ENCODE data around the gene CCDC159. TPM values are rescaled to one million over a fixed set of nuclear protein-coding genes. Genes with fewer than 3 reads are reported as not detected.
"Not testable (repeated sequence)": the region's sequence is repeated elsewhere in the genome, so short reads cannot be mapped to it uniquely, and the experiment has no call there.

Gene CCDC159
- total RNA-seq, 1 experiment from 2014 or later, result 1.3 TPM

GRCh38 chr19:11367528-11367927, 21.2 kb downstream of the CCDC159 start:
- no peak for DNase-seq (ENCODE audit: low spot score)

DNA sequence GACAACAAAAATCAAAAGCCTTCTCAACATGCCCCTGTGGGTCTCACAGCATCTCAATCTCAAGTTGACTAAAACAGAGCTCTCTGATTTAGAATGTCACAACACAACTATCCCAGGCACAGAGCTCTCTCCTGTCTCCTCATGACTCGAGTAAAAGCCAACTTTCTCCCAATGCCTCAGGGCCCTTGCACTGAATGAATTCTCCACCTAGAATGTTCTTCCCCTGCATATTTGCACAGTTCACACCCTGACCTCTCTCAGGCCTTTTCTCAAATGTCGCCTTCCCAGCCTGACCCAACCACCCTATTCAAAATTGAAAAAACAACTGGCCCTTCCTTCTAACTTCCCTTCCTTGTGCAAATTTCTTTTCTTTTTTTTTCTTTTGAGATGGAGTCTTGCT, 24.4 kb downstream of the CCDC159 start:
- no peak for DNase-seq (ENCODE audit: low spot score)

DNA sequence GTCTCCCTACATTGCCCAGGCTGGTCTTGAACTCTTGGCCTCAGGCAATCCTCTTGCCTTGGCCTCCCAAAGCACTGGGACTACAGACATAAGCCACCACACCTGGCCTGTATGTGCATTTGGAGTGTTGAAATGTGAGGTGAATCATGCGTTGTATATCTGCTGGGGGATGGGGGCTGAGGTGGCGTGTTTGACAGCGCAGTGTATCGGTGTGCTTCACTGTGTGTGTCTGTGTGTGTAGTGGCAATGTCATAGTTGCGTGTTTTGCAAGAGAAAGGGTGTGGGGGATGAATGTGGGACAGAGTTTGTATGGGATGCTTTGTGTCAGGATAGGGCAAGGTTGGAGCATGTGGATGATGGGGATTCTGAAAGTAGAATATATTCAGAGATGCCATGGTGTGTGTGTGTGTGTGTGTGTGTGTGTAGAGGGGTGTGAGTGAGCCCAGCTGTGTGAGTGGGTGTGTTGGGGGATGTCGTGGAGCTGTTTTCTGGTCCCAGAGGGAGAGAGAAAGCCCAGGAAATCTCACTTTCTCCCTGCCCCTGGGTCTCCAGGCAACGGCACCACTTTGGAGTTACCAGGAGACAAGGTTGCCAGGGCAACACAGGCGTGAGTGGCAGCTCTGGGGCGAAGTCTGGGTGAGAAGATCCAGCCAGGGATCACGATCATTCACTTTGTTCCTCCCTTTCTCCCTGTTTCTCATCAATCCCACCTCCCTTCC, 27.0 kb downstream of the CCDC159 start:
- no peak for DNase-seq (ENCODE audit: low spot score)

DNA sequence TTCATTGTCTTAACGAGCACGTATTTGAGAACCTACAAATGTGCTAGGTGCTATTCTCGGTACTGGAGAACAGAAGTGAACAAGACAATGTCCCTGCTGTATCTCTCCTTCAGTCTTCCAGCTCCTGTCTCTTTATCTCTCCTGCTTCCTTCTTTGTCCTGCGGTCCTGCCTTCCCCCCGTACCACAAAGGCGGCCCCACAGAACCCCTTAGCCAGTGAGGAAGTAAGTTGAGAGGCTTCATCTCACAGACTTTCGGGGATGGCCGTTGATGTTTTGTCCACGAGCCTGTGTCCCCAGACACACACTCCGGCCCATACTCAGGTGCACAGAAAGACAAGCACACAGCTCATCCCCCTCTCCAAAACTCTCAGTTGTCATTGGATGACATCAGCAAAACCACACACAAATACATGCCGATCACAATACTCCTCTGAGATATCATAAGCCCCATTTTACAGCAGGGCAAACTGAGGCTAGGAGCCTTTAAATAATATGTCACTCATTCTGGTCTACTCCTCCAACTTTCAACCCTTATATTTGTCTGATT, 27.6 kb downstream of the CCDC159 start:
- no peak for DNase-seq (ENCODE audit: low spot score)

GRCh38 chr19:11374433-11375142, 28.3 kb downstream of the CCDC159 start, which contains the start of gene SWSAP1:
Gene SWSAP1 (plus strand): TSS chr19:11374666. CDS start chr19:11374681, 15 bp downstream.
- peak; percentile 100 for DNase-seq (ENCODE audit: low spot score)

DNA sequence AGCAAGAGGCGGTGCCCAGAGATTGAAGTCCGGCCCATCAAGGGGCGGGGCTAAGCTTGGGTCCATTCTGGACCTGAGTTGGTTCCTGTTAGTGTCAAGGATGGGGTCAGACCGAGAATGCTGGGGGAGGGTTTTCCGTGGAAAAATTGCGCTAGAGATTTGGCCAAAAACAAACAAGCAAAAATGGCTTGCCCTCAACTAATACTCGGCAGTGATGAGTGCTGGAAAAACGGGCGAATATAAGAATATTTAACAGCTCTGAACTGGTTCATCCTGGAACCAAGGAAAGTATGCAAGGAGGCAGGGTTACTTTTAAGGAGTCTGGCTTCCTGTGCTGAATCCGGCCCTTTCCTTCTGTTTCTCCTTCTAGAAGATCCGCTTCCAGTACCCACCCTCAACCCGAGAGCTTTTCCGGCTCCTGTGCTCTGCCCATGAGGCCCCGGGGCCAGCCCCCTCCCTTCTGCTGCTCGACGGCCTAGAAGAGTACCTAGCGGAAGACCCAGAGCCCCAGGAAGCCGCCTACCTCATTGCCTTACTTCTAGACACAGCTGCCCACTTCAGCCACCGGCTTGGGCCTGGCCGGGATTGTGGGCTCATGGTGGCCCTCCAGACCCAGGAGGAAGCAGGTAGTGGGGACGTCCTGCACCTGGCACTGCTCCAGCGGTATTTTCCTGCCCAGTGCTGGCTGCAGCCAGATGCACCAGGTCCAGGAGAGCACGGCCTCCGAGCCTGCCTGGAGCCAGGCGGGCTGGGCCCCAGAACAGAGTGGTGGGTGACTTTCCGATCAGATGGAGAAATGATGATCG, 29.0 kb downstream of the CCDC159 start:
- DNase-seq (ENCODE audit: low spot score), result no peak

- DNase-seq (ENCODE audit: low spot score), result peak; percentile 91
Observed at GRCh38 chr19:11377237-11377636, 30.9 kb downstream of the CCDC159 start.

DNA sequence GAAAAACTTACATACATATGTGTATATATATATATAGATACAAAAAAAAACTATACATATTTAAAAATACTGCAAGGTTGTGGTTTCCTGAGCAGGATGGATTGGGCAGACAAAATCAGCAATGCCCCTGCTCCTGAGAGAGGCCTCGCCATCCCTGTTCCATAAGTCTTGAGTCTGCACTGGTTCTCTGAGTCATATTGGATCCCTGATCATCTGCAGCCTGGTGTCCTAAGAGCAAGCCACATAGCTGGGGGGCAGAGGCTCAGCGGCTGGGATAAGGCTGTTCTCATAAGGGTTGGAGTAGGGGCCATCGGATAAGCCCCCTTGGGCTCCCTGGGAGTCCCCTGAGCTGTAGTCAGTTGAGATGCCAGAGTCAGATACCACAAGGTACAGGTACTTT, 31.4 kb downstream of the CCDC159 start:
- DNase-seq (ENCODE audit: low spot score), result no peak

DNA sequence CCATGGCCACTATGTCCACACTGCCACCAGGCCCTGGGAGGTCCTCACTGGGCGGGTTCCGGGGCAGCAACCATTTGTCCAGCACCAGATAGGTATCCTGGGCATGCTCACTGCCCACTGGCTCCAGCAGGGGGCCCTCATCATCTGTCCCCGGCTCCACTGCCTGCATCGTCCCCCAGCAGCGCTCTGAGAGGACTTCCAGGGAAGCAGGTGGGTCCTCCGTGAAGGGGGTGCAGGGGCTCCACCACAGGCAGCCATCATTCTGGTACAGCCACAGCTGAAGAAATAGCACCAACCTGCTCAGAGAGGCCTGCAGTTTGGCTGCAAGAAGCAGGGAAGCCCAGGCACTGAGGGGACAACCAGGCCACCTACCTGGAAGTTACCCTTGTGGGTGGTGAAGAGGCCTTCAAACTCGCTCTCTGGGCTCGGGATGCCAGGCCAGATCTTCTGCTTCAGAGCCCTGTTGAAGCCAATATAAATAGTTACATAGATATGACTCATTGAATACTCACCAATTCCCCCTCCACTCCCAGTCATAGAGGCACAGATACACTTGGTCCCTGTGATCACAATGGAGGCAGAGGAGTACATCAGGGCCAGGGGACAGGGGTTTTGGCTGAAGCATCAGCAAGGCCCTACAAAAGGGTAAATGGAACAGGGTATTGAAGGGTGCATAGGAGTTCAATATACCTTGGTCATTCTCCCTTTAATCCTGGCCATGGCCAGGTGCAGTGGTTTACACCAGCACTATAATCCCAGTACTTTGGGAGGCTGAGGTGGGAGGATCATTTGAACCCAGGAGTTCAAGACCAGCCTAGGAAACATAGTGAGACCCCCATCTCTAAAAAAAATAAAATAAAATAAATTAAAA, 32.2 kb downstream of the CCDC159 start:
- peak; percentile 83 for DNase-seq (ENCODE audit: low spot score)

DNA sequence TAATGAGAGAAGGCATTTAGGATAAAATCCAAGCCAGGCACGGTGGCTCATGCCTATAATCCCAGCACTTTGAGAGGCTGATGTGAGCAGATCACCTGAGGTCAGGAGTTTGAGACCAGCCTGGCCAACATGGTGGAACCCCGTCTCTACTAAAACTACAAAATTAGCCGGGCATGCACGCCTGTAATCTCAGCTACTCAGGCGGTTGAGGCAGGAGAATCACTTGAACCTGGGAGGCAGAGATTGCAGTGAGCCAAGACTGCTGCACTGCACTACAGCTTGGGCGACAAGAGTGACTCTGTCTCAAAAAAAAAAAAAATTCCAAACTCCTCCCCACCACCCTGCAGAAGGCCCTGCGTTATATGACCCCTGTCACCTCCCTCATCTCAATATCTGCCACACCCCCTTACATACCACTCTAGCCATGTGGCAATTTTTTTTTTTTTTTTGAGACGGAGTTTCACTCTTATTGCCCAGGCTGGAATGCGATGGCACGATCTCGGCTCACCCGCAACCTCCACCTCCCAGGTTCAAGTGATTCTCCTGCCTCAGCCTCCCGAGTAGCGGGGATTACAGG, 33.0 kb downstream of the CCDC159 start:
- DNase-seq (ENCODE audit: low spot score), result not testable (repeated sequence)

- no peak for DNase-seq (ENCODE audit: low spot score)
Observed at GRCh38 chr19:11379857-11380350, 33.6 kb downstream of the CCDC159 start.

DNA sequence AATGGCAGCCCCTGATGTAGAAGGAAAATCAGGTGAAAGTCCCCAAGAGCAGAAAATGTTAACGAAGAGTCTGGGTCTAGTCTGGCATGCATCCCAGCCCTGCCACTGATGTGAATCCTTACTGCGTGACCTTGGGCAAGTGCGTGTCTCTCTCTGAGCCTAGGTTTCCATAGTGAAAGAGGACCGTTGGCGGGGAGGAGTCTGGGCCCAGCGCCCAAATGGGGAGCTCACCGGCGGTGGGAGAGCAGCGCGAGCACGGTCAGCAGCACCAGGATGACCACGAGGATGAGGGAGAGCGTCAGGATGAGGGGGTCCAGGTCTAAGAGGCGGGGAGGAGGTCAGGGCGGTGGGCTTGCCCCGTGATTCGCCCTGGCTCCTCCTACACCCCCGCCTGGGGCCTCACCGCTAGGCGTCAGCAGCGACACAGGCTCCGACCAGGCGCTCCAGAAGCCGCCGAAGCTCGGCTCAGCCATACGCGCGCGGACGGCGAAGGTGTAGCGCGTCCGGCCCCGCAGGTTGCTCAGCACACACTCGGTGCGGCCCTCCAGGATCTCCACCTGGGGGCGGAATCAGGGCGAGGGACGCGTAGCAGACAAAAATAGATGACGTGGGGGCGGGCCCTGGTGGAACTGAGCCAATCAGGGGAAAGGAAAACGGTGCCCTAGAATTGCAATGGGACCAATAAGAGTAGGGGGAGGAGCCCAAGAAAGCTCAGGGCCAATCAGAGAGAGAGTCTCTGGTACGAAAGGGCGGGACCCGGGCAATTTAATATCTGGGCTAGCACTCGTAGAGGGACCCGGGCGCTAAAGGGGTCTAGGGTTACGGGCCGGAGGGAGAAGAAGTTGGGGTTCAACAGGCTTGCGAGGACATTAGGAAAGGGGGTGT, 34.6 kb downstream of the CCDC159 start:
- DNase-seq (ENCODE audit: low spot score), result peak; percentile 99

GRCh38 chr19:11382898-11383705, 36.8 kb downstream of the CCDC159 start:
- no peak for DNase-seq (ENCODE audit: low spot score)

- no peak for DNase-seq (ENCODE audit: low spot score)
Observed at GRCh38 chr19:11383706-11384048, 37.4 kb downstream of the CCDC159 start.

DNA sequence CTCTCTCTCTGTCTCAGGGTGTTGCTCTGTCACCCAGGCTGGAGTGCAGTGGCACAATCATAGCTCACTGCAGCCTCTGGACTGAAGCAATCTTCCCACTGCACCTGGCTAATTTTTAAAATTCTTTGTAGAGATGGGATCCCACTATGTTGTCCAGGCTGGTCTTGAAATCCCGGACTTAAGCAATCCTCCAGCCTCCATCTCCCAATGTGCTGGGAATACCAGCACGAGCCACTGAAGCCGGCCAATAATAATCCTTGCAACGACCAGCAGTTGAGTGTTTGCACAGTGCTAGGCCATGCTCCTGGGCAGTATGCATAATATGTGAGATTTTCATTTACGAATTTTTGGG, 38.4 kb downstream of the CCDC159 start:
- DNase-seq (ENCODE audit: low spot score), result no peak

DNA sequence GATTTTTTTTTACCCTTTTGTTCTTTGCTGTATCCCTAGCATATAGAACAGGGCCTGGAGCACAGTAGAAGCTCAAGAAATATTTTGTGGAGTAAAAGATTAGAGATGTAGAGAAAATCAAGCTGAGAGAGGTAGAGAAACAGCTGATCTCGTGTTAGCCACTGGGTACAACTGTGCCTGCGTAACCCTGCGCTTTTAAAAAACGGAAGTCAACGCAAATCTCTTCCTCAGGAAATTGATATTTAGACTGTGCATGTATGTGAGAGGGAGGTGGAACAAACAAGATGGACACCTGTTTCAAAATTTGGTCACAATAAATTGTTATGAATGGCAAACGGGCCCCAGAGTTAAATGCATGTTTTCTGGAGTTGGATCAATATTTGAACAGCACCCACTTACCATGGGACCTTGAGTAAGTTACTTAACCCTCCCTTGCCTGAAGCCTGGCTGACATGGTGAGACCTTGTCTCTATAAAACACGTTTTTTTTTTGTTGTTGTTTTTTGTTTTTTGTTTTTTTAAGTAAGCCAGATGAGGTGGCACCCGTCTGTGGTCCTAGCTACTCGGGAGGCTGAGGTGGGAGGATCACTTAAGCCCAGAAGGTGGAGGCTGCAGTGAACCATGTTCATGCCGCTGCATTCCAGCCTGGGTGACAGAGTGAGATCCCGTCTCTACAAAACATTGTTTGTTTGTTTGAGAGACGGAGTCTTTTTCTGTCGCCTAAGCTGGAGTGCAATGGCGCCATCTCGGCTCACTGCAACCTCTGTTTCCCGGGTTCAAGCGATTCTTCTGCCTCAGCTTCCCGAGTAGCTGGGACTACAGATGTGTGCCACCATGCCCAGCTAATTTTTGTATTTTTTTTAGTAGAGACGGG, 41.1 kb downstream of the CCDC159 start:
- no peak for DNase-seq (ENCODE audit: low spot score)

DNA sequence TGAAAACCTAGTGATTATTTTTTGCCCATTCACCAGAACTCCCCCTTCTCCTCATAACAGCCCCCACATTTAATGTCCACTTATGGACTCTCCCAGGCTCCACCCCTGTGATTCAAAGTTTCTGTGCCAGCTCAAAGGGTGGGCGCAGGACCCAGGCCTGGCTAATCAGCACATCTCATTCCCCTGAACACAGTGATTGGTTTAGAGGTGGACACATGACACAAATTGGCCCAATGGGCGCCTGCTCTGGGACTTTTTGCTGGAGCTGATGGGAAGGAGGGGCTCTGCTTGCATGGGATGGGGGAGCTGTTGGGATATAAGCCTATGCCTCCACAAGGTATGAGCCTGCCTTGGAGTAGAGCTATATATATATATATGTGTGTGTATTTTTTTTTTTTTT, 44.0 kb downstream of the CCDC159 start:
- no peak for DNase-seq (ENCODE audit: low spot score)
